Endothelial cell of umbilical vein (primary cell): ENCODE data around the gene PDCD7. TPM values are rescaled to one million over a fixed set of nuclear protein-coding genes. Genes with fewer than 3 reads are reported as not detected.

Experiments
- BruUV-seq: library from RNA; stranded (reverse); fragments of 400-500 nt; replicated peaks from 2 replicates; lab custom pipeline; 2021; lab: Mats Ljungman, UMichigan
- CTCF ChIA-PET: fragments of 300-600, 350-600 bp; sonication (Branson Sonifier 250); formaldehyde crosslinking; loops from one replicate; lab custom pipeline; 2021; ENCODE audit warnings: antibody characterized with exemption, inconsistent platforms; lab: Charles Lee
- POLR2A ChIA-PET: fragments of 300-600, 350-600 bp; sonication (Branson Sonifier 250); formaldehyde crosslinking; loops from one replicate; lab custom pipeline; 2021; ENCODE audit warnings: antibody characterized with exemption, inconsistent platforms; lab: Charles Lee
- DNase-seq: peaks from one replicate; pipeline ENCODE4 v3.0.0-alpha.2; 2011; ENCODE audit warnings: low read depth, low spot score
- FAIRE-seq: peaks from 2 replicates; lab custom pipeline; 2011; peaks lifted over from hg19 to GRCh38; lab: Jason Lieb, UNC
- H2AFZ ChIP-seq: 2 replicates; pipeline ENCODE4 v1.6.0; 2012; ENCODE audit warnings: low read depth, low read length, control low read depth, inconsistent platforms
- H3K27ac ChIP-seq: 2 replicates; pipeline ENCODE4 v1.5.1; 2011; ENCODE audit warnings: low read depth, mild to moderate bottlenecking, control low read depth, low read length, moderate library complexity; ENCODE audit not compliant: insufficient read depth
- H3K27me3 ChIP-seq, 2 experiments: 2 replicates each; pipeline versions ENCODE4 v1.6.0 to v1.6.1; 2011; ENCODE audit warnings: low read length in 2 of 2, mixed read lengths in 1 of 2; ENCODE audit not compliant: control insufficient read depth in 2 of 2, insufficient read depth in 2 of 2
- H3K36me3 ChIP-seq, 2 experiments: 2 replicates in 1 of 2; 3 replicates in 1 of 2; pipeline ENCODE4 v1.5.1; 2011; ENCODE audit warnings: low read length in 2 of 2, mild to moderate bottlenecking in 1 of 2, moderate library complexity in 1 of 2; ENCODE audit not compliant: control insufficient read depth in 2 of 2, insufficient read depth in 2 of 2; ENCODE audit errors: extremely low read depth in 1 of 2
- H3K4me1 ChIP-seq: 3 replicates; pipeline ENCODE4 v1.5.1; 2011; ENCODE audit warnings: mild to moderate bottlenecking, low read length; ENCODE audit not compliant: control insufficient read depth, insufficient read depth; ENCODE audit errors: extremely low read depth
- H3K4me2 ChIP-seq: 2 replicates; pipeline ENCODE4 v1.6.1; 2011; ENCODE audit warnings: low read length, control low read depth, mixed read lengths; ENCODE audit not compliant: insufficient read depth
- H3K4me3 ChIP-seq, 3 experiments: fragments of 200-600 bp in 1 of 3; sonication (generic), shearing (Covaris generic) in 1 of 3; replicated peaks in 1 of 3; 2 replicates each; pipeline ENCODE4 v1.5.1; 2011 to 2016; ENCODE audit warnings: control low read depth in 3 of 3, low read length in 3 of 3, mild to moderate bottlenecking in 2 of 3, inconsistent platforms in 1 of 3, low read depth in 1 of 3, moderate library complexity in 1 of 3; ENCODE audit not compliant: insufficient read depth in 1 of 3
- H3K79me2 ChIP-seq: 2 replicates; pipeline ENCODE4 v1.6.0; 2012; ENCODE audit warnings: low read length, inconsistent platforms; ENCODE audit not compliant: control insufficient read depth, insufficient read depth
- H3K9ac ChIP-seq: replicated peaks from 2 replicates; pipeline ENCODE3; 2011; ENCODE audit warnings: low read length, control low read depth; ENCODE audit not compliant: insufficient read depth; ENCODE audit errors: extremely low read depth
- H3K9me1 ChIP-seq: replicated peaks from 3 replicates; pipeline ENCODE4 v1.6.0; 2011; ENCODE audit warnings: mild to moderate bottlenecking, low read length; ENCODE audit not compliant: control insufficient read depth, insufficient read depth; ENCODE audit errors: extremely low read depth
- H3K9me3 ChIP-seq: replicated peaks from 2 replicates; pipeline ENCODE4 v1.5.1; 2012; ENCODE audit warnings: low read length, inconsistent platforms; ENCODE audit not compliant: control insufficient read depth, insufficient read depth
- H4K20me1 ChIP-seq: replicated peaks from 2 replicates; pipeline ENCODE3; 2011; ENCODE audit warnings: mild to moderate bottlenecking, low read length; ENCODE audit not compliant: control insufficient read depth, insufficient read depth; ENCODE audit errors: extremely low read depth
- EZH2 ChIP-seq: IDR thresholded peaks from 2 replicates; pipeline ENCODE4 v1.6.1; 2012; ENCODE audit warnings: borderline replicate concordance, low read depth, mild to moderate bottlenecking, moderate library complexity, low read length, inconsistent platforms; ENCODE audit not compliant: severe bottlenecking
- FOS ChIP-seq: IDR thresholded peaks from 2 replicates; pipeline ENCODE4 v1.6.1; 2011; ENCODE audit warnings: mild to moderate bottlenecking, low read length, moderate library complexity, borderline replicate concordance; ENCODE audit not compliant: insufficient read depth
- GATA2 ChIP-seq: IDR thresholded peaks from 2 replicates; pipeline ENCODE4 v1.7.0; 2011; ENCODE audit warnings: low read depth, mild to moderate bottlenecking, moderate library complexity, mixed read lengths, low read length; ENCODE audit not compliant: insufficient read length, insufficient read depth
- JUN ChIP-seq: IDR thresholded peaks from 2 replicates; pipeline ENCODE4 v1.6.1; 2011; ENCODE audit warnings: borderline replicate concordance, low read depth; ENCODE audit not compliant: insufficient read length, insufficient read depth
- MAX ChIP-seq: IDR thresholded peaks from 2 replicates; pipeline ENCODE4 v1.6.1; 2011; ENCODE audit not compliant: insufficient read depth, insufficient read length
- MYC ChIP-seq: IDR thresholded peaks from one replicate; pipeline ENCODE4 v1.6.1; 2011; ENCODE audit warnings: mild to moderate bottlenecking, low read depth, low read length
- POLR2A ChIP-seq: IDR thresholded peaks from 2 replicates; pipeline ENCODE4 v1.6.1; 2012; ENCODE audit warnings: low read depth, mild to moderate bottlenecking, control low read depth, low read length
- POLR2AphosphoS5 ChIP-seq: IDR thresholded peaks from 2 replicates; pipeline ENCODE4 v1.6.1; 2012; ENCODE audit warnings: low read depth, mild to moderate bottlenecking, control low read depth, low read length, moderate library complexity; ENCODE audit not compliant: insufficient read depth
- dilution Hi-C: fragments of 300-500 bp; cut with MboI; formaldehyde crosslinking; loops from one replicate; pipeline ENCODE4 v1.15.0; 2019; ENCODE audit warnings: low sequenced_read_pairs; ENCODE audit not compliant: extremely low pct_ligation_motif_present
- intact Hi-C: fragments of 100-400 bp; cut with micrococcal nuclease; formaldehyde crosslinking; loops from one replicate; pipeline ENCODE4 v1.10.0; 2022
- polyA plus RNA-seq, 4 experiments: library from polyadenylated mRNA; depleted of rRNA in 3 of 4; stranded (reverse) in 3 of 4; unstranded in 1 of 4; fragments of >200 nt; gene quantifications; 2 replicates each; pipeline versions ENCODE4 v1.2.1 to v1.2.3, GENCODE V29; 2011 to 2012; ENCODE audit warnings: missing spikeins in 1 of 4
- total RNA-seq: library from RNA; stranded (reverse); gene quantifications from 2 replicates; pipeline ENCODE4 v1.2.3, GENCODE V29; 2021
- TF ChIP-seq, protein P1 (sequence below), 2 donors: IDR thresholded peaks; 1 replicate in 1 of 2; 2 replicates in 1 of 2; pipeline ENCODE4 v1.5.1; 2011; ENCODE audit warnings: low read length in 2 of 2, mild to moderate bottlenecking in 2 of 2, moderate library complexity in 2 of 2, control low read depth in 1 of 2, inconsistent platforms in 1 of 2, low read depth in 1 of 2; ENCODE audit not compliant: insufficient read depth in 1 of 2; ENCODE audit errors: extremely low read depth in 1 of 2

Gene PDCD7
- total and polyA plus RNA-seq, 2 donors (not counting 3 experiments of a cell fraction or from before 2014, with no cell fraction given): 12.1 to 19.5 TPM

GRCh38 chr15:65087411-65087810, 46.2 kb downstream of the PDCD7 start:
- CTCF ChIA-PET: interaction anchor here (0.9 to 8.8 kb wide), 8 partner anchors 8 to 359 kb away, joined by 3 to 64 read pairs (median 6); no protein-coding TSS in a partner anchor

More at GRCh38 chr15:65087411-65087810, 46.2 kb downstream of the PDCD7 start:
- intact Hi-C loops: no loop called here
- no peak for FAIRE-seq
- H4K20me1 ChIP-seq: no peaks in the 10 kb centered on the region
- DNase-seq: no peak
- H3K27me3 ChIP-seq: peaks cover 20% of the 10 kb centered on the region in 2 experiments
- no peak overlapping the region for H3K27ac ChIP-seq
- H2AFZ ChIP-seq: no peak overlapping the region
- H3K4me2 ChIP-seq: no peak overlapping the region
- POLR2A ChIA-PET: no interaction called here
- H3K79me2 ChIP-seq: no peaks in the 10 kb centered on the region
- no peak overlapping the region for H3K9ac ChIP-seq
- H3K36me3 ChIP-seq: no peaks in the 10 kb centered on the region
- H3K4me3 ChIP-seq: no peak overlapping the region
- no peaks in the 10 kb centered on the region for H3K9me1 ChIP-seq
- no peaks in the 10 kb centered on the region for H3K4me1 ChIP-seq
- no TSS peak for BruUV-seq
- no peaks in the 10 kb centered on the region for H3K9me3 ChIP-seq
- dilution Hi-C loops: no loop called here
- TF ChIP-seq GATA2 (no peak), FOS (no peak), JUN (no peak), POLR2A (no peak), EZH2 (no peak), POLR2AphosphoS5 (no peak), MAX (no peak), MYC (no peak)
- TF ChIP-seq, protein P1, sequence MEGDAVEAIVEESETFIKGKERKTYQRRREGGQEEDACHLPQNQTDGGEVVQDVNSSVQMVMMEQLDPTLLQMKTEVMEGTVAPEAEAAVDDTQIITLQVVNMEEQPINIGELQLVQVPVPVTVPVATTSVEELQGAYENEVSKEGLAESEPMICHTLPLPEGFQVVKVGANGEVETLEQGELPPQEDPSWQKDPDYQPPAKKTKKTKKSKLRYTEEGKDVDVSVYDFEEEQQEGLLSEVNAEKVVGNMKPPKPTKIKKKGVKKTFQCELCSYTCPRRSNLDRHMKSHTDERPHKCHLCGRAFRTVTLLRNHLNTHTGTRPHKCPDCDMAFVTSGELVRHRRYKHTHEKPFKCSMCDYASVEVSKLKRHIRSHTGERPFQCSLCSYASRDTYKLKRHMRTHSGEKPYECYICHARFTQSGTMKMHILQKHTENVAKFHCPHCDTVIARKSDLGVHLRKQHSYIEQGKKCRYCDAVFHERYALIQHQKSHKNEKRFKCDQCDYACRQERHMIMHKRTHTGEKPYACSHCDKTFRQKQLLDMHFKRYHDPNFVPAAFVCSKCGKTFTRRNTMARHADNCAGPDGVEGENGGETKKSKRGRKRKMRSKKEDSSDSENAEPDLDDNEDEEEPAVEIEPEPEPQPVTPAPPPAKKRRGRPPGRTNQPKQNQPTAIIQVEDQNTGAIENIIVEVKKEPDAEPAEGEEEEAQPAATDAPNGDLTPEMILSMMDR (IDR thresholded peaks at IDR 0.05; ENCODE audit: extremely low read depth in 1 of 2, insufficient read depth in 1 of 2, low read depth in 1 of 2, low read length in 2 of 2): no peak
